ENCODE measurements around the gene BAZ1A.
A peak's percentile ranks its signal among the peaks of the same experiment; 100 is the strongest.

BAZ1A gene

GRCh38 chr14:34875031-34875922, at the start of gene BAZ1A:
Gene BAZ1A, minus strand, starts transcription at chr14:34875360. Its CDS starts 756 bp downstream, at chr14:34874604.
- peak in 2 of 3 donors; percentile 19 to 22 for DNase-seq (ENCODE audit: low read depth in 2 of 3, low spot score in 1 of 3)

GRCh38 chr14:34920339-34920738, 45.2 kb upstream of the BAZ1A start:
- DNase-seq (ENCODE audit: low read depth in 2 of 3, low spot score in 1 of 3), result no peak

- no peak for DNase-seq (ENCODE audit: low read depth in 2 of 3, low spot score in 1 of 3)
Measured at GRCh38 chr14:34913619-34914018, 38.5 kb upstream of the BAZ1A start.

GRCh38 chr14:34912966-34913365, 37.8 kb upstream of the BAZ1A start:
- no peak for DNase-seq (ENCODE audit: low read depth in 2 of 3, low spot score in 1 of 3)

GRCh38 chr14:34912182-34912581, 37.0 kb upstream of the BAZ1A start:
- DNase-seq (ENCODE audit: low read depth in 2 of 3, low spot score in 1 of 3), result no peak

- no peak for DNase-seq (ENCODE audit: low read depth in 2 of 3, low spot score in 1 of 3)
Measured at GRCh38 chr14:34911209-34912150, 36.3 kb upstream of the BAZ1A start.

- no peak for DNase-seq (ENCODE audit: low read depth in 2 of 3, low spot score in 1 of 3)
Measured at GRCh38 chr14:34906287-34906686, 31.1 kb upstream of the BAZ1A start.

GRCh38 chr14:34895277-34895676, 20.1 kb upstream of the BAZ1A start:
- no peak for DNase-seq (ENCODE audit: low read depth in 2 of 3, low spot score in 1 of 3)

- no peak for DNase-seq (ENCODE audit: low read depth in 2 of 3, low spot score in 1 of 3)
Measured at GRCh38 chr14:34890937-34891336, 15.8 kb upstream of the BAZ1A start.

GRCh38 chr14:34888186-34888585, 13.0 kb upstream of the BAZ1A start:
- DNase-seq (ENCODE audit: low read depth in 2 of 3, low spot score in 1 of 3), result no peak

GRCh38 chr14:34883954-34884353, 8.8 kb upstream of the BAZ1A start:
- DNase-seq (ENCODE audit: low read depth in 2 of 3, low spot score in 1 of 3), result no peak

- DNase-seq (ENCODE audit: low read depth in 2 of 3, low spot score in 1 of 3), result peak; percentile 22 to 38 (median 36)
Measured at GRCh38 chr14:34874386-34875030, 652 bp downstream of the BAZ1A start.

GRCh38 chr14:34873589-34874385, 1.4 kb downstream of the BAZ1A start:
- DNase-seq (ENCODE audit: low read depth in 2 of 3, low spot score in 1 of 3), result peak; percentile 78 to 90 (median 83)

- DNase-seq (ENCODE audit: low read depth in 2 of 3, low spot score in 1 of 3), result peak in 1 of 3 donors; percentile 11
Measured at GRCh38 chr14:34872822-34873588, 2.2 kb downstream of the BAZ1A start.

- no peak for DNase-seq (ENCODE audit: low read depth in 2 of 3, low spot score in 1 of 3)
Measured at GRCh38 chr14:34867199-34867598, 8.0 kb downstream of the BAZ1A start.

- no peak for DNase-seq (ENCODE audit: low read depth in 2 of 3, low spot score in 1 of 3)
Measured at GRCh38 chr14:34865889-34866574, 9.1 kb downstream of the BAZ1A start.

GRCh38 chr14:34863844-34864243, 11.3 kb downstream of the BAZ1A start:
- no peak for DNase-seq (ENCODE audit: low read depth in 2 of 3, low spot score in 1 of 3)

- no peak for DNase-seq (ENCODE audit: low read depth in 2 of 3, low spot score in 1 of 3)
Measured at GRCh38 chr14:34858765-34859164, 16.4 kb downstream of the BAZ1A start.
